HPDE6-E6E7 (cell line): ENCODE data around the gene AIG1.
A peak's percentile ranks its signal among the peaks of the same experiment; 100 is the strongest.
"Not testable (repeated sequence)": the region's sequence is repeated elsewhere in the genome, so short reads cannot be mapped to it uniquely, and the experiment has no call there.

Source experiments
- DNase-seq: peaks from one replicate; pipeline ENCODE4 v3.0.0; 2011; ENCODE audit warnings: missing footprints; ENCODE audit errors: extremely low spot score

The AIG1 gene

DNA sequence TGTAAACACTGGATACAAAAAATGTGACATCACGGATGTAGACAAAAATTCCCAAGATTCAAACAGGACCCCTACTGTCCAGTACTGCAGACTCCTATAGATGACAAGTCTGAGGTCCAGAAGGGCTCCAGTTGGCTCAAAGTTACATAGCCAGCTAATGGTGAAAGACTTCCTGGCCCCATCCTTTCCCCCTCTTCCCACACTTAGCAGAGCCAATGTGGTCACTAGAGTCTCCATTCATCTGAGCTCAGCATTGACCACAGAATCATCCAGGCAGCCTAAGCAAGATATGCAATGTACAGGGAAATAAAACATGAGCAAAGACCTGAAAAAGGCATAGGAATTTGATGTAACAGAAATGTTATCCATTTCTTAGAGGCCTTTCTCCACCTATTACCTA lies 209.3 kb downstream of the AIG1 start:
- no peak for DNase-seq

DNA sequence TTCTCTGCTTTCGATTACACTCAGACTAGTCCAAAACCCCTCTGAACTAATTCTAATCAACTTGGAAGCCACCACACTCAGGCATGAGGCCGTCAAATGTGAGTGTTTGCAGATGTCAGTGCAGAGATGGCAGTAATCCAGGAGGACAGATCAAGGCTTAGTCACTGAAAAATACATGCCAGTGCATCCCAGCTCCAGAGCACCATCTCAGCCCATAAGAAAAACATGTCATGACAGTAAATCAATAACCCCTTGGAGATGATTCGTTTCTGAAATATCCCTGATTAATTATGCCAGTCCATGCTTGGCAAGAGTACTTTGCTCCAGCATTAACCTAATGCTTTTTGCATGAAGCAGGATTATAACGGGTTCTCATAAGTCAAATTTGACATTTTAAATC lies 210.3 kb downstream of the AIG1 start:
- DNase-seq: peak; percentile 41

DNA sequence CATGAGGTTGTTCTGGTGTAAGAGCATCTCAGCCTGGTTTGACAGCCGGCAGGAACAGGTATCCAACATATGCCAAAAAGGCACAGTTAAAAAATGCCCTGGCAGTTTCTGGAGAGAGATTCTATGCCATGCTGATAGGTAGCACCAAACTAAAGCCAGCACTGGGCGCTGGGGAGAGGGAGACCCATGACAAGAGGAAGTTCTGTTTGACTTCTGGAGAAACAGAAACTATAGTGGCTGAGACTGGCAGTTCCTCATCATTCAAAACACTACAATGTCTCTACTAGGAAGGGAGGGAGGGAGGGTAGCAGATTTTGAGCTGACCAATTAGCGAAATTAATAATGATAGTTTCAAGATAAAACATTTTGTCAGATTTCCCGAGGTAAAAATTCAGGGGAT lies 215.7 kb downstream of the AIG1 start:
- DNase-seq: no peak

DNA sequence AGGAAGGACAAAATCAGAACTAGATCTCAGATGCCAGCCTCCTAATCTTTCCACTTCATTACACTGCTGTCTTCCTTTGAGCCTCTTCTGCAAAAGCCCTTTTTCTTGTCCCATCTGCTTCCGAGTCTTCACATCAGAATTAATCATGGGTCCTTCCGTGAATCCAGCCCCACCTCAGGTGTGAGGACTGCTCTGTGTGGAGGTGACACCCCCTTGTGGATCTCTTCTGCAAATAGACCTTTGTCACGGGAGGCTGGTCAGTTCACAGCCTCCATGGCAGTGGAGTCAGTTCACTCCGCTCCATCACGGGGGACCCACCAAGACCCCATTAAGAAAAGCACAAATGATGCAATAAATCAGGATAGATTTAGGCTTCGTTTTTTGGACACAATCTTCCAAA lies 218.7 kb downstream of the AIG1 start:
- DNase-seq: peak; percentile 27

DNA sequence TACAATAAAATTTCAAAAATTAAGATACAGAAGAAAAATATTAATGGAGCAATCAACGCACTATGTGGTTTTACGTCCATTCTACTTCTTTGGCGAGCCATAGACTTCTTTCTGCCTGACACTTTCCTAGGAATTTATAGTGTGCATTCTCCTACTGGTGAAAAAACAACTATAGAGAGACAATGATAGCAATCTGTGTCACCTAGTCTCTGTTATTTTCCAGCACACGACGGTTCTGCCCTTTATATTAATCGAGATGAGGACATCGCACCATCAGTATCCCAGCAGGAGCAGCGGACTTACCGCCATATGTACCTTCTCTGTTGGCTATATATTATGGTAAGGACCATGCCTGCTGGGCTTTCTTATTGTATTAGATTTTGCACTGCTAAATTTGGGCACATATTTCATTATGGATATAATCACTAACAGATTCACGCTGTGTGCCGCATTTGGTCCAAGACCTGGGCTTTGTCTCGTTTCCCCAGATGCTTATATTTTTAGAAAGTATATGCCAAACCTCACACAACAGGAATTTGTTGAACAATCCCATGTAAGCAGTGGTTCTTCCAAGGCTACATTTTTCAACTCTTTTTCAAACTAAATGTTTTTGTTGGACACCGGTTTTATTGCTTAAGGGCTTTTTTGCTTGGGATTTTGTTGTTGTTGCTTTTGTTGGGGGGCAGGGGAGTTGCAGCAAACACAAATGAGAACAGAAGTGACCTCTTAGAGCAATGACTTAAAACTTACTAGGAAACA lies 223.4 kb downstream of the AIG1 start:
- DNase-seq: no peak

DNA sequence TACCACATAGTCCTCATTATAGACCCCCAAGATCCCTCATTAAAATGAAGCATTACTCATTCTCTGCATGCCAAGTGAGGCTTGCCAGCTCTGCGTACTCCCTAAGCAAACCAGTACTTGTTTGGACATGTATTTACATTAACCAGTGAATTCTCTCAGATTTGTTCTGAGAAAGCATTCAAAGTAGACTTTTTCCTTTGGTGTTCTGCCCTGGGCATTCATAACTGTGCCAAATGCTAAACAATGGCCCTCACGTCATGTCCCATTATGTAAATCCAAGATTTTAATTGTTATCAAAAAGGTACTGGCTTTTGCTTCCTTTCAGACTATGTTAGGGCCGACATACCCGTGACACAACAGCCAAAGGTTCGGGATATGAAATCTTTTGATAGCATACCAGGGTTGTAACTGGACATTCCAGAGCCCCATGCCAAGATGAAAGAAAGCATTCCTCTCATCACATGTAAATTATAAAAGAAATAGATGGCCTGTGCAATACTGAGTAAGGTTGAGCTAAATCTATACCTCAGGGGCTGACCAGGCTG lies 225.6 kb downstream of the AIG1 start:
- peak; percentile 69 for DNase-seq

DNA sequence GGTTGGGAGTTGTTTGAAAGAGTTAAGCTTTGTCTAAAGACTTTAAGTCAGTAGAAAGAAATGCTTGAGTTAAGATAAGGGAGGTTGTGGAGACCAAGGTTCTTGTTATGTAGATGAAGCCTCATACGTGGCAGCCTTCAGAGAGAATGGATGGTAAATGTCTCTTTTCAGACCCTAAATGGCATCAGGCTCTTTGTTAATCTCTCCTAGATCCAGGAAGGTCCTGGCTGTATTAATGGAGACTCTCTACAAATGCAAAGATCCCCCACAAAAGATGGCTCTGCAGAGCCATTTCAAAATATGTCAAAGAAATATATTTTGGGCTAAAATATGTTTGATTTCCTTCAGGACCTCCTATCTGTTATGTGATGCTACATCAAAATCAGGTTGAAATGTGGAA lies 228.2 kb downstream of the AIG1 start:
- DNase-seq: no peak

DNA sequence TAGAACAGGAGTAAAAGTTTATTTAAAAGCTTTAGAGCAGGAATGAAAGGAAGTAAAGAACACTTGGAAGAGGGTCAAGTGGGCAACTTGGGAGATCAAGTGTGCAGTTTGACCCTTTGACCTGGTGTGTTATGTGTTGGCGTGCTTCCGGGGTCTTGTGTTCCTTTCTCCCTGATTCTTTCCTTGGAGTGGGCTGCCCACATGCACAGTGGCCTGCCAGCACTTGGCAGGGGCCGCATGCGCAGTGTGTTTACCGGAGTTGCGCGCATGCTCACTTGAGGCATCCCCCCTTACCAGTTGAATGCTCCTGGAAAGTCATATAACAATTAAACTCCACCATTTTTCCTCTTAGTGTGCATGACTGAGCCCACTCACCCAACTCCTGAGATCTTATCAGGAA lies 229.5 kb downstream of the AIG1 start:
- no peak for DNase-seq

DNA sequence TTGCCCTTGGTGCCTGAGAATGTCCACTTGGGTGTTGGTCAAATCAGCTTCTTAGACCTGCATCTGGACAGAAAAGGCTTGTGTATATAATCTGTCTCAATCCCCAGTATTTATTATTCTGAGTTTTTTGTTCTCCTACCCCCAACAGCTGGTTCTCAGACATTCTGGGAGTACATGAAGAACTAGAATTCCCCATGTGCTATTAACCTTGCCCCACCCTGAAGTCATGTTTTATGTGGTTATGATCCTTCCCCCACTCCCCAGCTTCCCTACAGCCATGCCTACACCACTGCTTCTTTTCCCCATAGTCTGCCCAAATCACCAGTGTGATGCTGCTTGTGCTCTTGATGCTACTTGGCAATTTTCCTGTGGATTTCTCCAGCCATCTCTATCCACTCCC lies 232.8 kb downstream of the AIG1 start:
- DNase-seq: no peak

DNA sequence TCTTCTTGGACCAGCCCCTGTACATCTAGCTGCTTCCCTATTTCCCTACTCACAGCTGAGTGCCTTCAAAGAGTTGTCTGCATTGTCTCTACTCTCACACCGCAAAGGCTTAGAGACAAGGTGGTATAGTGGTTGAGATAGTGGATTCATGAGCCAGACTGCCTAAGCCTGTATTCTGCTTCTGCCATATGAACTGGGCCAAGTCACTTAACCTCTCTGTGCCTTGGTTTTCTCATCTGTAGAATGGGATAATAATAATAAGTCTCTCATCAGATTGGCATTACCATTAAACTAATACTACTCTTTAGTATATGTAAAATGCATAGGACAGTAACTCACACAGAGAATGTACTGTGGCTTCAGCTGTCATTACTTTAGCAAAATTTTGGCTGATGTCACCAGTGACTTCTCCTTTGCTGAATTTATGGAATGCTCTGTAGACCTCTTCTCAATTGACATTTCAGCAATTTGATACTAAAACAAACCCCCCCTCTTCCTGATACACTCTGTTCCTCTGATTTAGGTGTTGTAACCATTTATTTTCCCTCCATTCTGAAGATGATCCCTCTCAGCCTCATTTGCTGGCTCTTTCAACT lies 233.7 kb downstream of the AIG1 start:
- DNase-seq: no peak

DNA sequence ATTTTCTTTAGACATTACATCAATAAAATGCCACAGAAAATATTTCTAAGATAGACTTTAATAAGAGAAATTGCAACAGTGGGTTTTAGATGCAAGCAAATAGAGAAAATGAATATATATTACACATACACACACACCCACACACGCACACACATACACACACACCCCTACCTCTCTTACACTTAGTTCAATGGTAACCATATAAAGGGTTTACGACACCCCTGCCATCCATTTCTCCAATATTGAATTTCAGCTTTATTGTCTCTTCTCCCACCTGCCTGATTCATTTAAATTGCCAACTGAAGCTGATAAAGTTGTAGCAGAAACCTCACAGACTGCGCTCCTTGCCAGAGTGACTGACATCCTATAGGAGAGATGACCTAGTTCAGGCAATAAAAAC lies 235.2 kb downstream of the AIG1 start:
- no peak for DNase-seq

DNA sequence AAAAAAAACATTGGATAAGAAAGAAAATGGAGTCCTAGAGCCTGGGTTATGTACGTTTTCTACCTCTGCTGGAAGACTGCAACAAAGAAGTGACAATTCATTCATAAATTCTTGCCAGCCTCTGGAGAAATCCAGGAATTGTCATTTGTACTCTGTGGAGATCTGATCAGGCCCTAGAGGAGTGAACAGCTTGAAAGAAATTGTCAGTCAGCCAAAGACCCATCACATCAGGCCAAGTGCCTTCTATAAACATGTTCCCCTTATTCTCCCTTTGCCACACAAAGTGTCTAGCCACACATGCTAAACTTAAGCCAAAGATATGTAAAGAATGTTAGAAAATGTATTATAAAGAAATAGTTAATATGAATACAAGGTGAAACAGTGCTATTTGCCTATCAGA lies 237.4 kb downstream of the AIG1 start:
- no peak for DNase-seq

DNA sequence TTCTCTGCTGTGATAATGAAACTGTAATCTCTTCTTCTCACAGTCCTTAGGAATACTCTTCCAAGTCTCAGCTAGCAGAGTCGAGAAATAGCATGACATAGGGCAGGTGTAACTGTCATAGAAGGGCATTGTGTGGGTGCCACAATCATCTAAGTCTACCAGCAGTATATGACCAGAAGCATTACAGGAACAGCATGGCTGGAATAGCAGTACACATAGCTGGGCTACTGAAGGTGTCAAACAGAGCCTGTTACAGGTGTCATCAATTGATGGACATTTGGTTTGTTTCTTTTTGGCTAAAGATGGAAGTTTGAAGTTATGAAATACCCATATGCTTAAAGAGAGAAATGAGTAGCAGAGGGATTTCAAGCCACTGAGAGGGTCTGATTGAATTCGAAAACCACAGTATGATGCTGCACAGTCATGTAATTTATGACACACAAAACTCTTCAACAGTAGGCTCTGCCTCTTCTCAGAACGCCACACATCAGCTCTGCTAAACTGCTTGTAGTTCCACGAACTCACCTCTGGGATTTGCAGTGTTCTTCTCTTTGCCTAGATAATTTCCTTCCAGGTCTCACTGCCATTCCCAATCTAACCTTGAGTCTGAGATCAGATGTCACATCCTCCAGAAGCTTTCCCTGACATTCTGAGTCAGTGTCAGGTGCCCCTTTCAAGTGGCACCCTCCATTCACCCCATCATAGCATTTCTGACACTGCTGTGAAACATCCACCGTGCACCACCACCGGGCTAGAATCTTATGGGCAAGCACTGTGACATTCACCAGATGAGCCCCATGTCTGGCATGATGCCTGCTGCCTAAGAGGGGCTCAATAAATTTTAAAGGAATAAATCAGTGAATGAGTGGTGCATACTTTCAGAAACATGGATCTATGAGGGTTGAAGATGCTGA lies 238.8 kb downstream of the AIG1 start:
- DNase-seq: no peak

DNA sequence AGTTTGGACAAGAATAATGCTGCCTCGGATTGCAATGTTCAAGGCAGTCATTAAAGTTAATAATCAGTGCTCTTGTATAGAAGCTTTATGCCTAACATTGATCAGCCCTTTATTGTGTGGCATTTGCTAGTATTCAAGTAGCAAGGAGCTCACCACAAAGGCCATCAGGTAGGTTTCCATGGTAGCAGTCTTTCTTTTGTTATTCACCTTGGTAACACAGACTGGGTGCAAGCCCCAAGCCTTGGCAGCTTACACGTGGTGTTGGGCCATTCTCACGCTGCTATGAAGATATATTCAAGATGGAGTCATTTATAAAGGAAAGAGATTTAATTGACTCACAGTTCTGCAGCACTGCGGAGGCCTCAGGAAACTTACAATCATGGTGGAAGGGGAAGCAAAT lies 240.5 kb downstream of the AIG1 start:
- no peak for DNase-seq

DNA sequence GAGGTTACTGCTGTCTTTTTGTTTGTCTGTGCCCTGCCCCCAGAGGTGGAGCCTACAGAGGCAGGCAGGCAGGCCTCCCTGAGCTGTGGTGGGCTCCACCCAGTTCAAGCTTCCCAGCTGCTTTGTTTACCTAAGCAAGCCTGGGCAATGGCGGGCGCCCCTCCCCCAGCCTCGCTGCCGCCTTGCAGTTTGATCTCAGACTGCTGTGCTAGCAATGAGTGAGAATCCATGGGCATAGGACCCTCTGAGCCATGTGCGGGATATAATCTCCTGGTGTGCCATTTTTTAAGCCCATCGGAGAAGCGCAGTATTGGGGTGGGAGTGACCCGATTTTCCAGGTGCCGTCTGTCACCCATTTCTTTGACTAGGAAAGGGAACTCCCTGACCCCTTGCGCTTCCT lies 247.1 kb downstream of the AIG1 start:
- not testable (repeated sequence) for DNase-seq

DNA sequence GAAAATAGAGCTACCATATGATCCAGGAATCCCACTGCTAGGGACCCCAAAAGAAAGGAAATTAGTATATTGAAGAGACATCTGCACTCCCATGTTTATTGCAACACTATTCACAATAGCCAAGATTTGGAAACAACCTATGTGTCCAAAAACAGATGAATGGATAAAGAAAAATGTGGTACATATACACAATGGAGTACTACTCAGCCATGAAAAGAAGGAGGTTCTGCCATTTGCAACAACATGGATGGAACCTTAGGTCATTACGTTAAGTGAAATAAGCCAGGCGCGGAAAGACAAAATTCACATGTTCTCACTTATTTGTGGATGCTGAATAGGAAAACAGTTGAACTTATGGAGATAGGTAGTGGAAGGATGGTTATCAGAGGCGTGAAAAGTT lies 252.5 kb downstream of the AIG1 start:
- no peak for DNase-seq

DNA sequence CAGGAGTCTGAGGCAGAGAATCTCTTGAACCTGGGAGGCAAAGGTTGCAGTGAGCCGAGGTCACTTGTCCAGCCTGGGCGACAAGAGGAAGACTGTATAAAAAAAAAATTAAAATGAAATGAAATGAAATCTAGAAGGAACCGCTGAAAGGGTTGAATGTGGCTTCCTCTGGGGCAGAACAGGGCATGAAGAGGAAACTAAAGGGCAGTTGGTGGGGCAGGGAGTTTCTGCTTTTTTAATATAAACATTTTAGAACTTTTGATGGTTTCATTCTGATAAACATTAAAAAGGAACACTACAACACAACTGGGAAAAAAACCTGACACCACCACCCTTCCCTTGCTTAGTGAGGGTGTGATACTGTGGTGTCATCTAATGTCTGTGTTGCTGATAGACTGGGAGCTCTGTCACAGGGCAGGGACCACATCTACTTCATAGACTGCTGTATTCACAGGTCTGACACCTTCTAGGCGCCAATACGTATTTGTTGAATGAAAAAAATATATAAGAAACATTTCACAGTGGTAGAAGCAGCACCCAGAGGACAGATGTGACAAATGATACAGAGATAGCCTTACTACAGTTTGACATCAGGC lies 260.9 kb downstream of the AIG1 start:
- no peak for DNase-seq

DNA sequence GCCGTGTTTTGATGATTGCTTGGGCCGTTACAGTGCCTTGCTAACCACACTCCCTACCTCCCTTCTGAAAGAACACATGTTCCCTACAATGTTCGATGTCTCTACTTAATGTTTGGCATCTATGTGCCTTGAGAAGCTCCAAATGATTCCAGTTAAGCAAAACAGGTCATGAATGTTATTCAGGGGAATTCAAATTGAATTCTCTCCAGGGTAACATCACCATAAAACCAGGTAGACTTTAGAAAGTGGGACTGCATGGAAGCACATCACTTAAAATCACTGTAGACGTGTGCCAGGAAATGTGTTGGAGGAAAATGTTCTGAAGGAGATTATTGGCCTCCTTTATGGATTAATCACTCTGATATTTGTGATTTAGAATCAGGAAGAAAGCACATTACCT lies 261.7 kb downstream of the AIG1 start:
- DNase-seq: no peak

DNA sequence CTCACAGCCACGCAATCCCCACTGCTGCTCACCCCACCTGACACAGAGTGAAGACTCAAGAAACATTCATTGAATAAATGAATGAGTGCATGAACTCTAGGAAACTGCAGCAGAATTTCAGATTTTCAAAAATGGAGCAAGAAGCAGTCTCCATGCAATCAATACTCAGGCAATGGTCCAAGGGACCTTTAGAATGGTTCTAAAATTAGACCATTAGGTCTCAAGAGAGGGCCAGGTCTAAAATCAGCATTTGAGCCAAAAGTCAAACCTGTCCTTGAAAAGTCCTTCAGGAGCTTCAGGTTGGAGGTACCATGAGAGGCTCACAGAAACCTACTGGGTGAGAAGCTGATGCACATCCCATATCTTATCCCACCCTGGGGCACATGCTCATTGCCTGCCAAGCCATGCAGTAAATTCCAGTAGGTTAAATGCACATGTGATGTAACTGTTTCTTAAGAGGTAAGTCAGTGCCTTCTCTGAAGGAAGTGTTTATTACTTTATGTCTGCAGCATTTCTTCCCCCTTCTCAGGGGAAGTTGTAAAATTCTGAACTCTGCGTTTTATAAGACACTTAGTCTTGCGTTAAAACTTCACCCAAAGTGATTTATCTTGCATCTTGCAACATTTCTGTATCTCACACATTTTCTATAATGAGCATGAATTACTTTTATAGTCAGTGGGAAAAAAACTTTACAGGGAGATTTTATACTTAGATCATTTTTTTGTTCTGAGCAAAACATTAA lies 263.2 kb downstream of the AIG1 start:
- no peak for DNase-seq

DNA sequence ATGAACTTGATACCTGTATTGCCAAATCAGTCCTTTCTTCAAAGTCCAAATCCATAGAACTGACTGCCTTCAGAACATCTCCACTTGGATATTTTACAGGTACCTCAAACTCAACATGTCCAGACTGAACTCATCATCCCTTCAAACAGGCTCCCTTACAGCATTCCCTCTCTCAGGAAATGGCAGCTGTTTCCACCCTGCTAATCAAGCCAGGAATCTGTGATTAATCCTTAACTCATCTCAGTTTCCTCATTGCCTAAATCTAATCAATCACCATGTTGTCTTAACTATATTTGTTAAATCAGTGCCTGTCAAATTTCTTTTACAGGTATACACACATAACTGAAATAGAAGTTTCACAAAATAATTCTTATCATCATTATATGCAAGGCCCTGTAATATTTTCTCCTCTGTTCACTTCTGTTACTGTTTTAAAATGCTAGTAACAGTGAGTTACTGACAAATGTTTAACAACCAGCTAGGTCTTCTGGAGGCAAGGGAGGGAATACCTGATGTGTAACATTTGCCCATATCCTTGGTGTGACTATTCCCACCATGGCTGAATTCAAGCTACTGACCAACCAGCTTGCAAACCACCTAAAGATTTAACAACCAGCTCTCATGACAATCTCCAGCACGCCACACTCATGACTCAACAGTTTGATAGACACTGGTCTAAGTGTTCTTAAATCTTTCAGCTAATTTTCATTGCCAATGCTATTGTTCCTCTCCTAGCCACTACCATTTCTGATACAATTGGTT lies 264.9 kb downstream of the AIG1 start:
- DNase-seq: peak; percentile 70

DNA sequence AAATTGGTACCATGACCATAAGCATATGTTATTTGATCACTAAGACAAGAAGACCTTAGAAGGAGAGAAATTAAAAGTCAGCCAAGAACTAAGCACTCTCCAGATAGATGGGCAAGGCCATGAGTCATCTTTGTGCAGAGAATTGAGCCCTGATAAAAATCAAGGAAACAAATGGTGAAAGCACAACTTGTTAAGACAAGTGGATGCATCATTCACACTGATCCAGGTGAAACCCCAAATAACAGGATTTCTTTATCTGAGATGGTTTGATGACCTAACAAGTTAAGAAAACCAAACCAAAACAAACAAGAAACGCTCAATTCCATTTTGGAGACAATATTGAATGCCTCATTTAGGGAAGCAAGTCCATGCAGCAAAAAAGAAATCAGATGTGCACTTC lies 268.2 kb downstream of the AIG1 start:
- DNase-seq: peak; percentile 52
